Sigmoid colon (tissue), 4 donors: ENCODE data around the gene FBXL17.

Source experiments
- CTCF ChIP-seq, 4 experiments: fragments of 450-650 bp in 3 of 4; fragments of 200-600 bp in 1 of 4; IDR thresholded peaks; one replicate each; pipeline ENCODE4 v1.5.1; 2016 to 2019; ENCODE audit warnings: antibody characterized with exemption in 4 of 4, mild to moderate bottlenecking in 3 of 4, moderate library complexity in 2 of 4
- POLR2A ChIP-seq, 2 donors: fragments of 450-650 bp; IDR thresholded peaks; one replicate each; pipeline ENCODE4 v1.6.1; 2016; ENCODE audit warnings: antibody characterized with exemption in 2 of 2, mild to moderate bottlenecking in 2 of 2, moderate library complexity in 2 of 2
- POLR2AphosphoS5 ChIP-seq, 4 donors: sonication (generic); formaldehyde crosslinking; IDR thresholded peaks; one replicate each; pipeline ENCODE4 v1.6.1; 2017; ENCODE audit warnings: antibody characterized with exemption in 4 of 4

GRCh38 chr5:108264533-108264932 lies 117.4 kb downstream of the FBXL17 start:
- TF ChIP-seq CTCF (IDR thresholded peaks at IDR 0.05) (no peak), POLR2A (IDR thresholded peaks at IDR 0.05) (no peak), POLR2AphosphoS5 (IDR thresholded peaks at IDR 0.05) (no peak)
